ENCODE measurements around the gene RBMS3. TPM values are rescaled to one million over a fixed set of nuclear protein-coding genes. Genes with fewer than 3 reads are reported as not detected.

RBMS3 gene
- total and polyA plus RNA-seq, 2 of the 8 experiments (the other 6 are each of a cell fraction or from before 2014, with no cell fraction given): 3.7 to 6.9 TPM

- no peak for FAIRE-seq
- Histone ChIP-seq H3K79me2 (ENCODE audit: control insufficient read depth in 1 of 2, insufficient read depth in 2 of 2, low read length in 2 of 2) (no peaks in the 10 kb centered on the region), H3K4me1 (replicated peaks in 1 of 4; ENCODE audit: control insufficient read depth in 3 of 4, insufficient read depth in 4 of 4, low read length in 3 of 4) (peaks cover 0 to 5% (median 0%) of the 10 kb centered on the region in 4 experiments; a peak in 2 of 7 replicates), H2AFZ (ENCODE audit: low read length) (no peak overlapping the region), H3K56ac (replicated peaks; ENCODE audit: insufficient read length, low read depth, low read length) (no peak overlapping the region), H2BK20ac (ENCODE audit: low read length) (no peak overlapping the region), H3K23me2 (ENCODE audit: low read depth, low read length) (no peaks in the 10 kb centered on the region), H3K9me3 (ENCODE audit: insufficient read depth in 2 of 2, low read depth in 1 of 2, low read length in 1 of 2) (no peaks in the 10 kb centered on the region), H2BK12ac (ENCODE audit: low read depth, low read length) (no peak overlapping the region), H3K4me2 (ENCODE audit: insufficient read depth in 1 of 2, low read depth in 2 of 2, low read length in 2 of 2) (no peak overlapping the region), H4K20me1 (replicated peaks in 1 of 2; ENCODE audit: control insufficient read depth in 1 of 2, insufficient read depth in 2 of 2, low read length in 2 of 2) (no peaks in the 10 kb centered on the region), H3K36me3 (ENCODE audit: control insufficient read depth in 2 of 4, insufficient read depth in 4 of 4, low read length in 3 of 4) (no peaks in the 10 kb centered on the region), H4K91ac (replicated peaks; ENCODE audit: insufficient read length, low read length) (no peak overlapping the region), H3K79me1 (ENCODE audit: low read depth, low read length) (no peaks in the 10 kb centered on the region), H3K4ac (replicated peaks; ENCODE audit: insufficient read length, low read depth, low read length) (no peak overlapping the region), H2AK5ac (ENCODE audit: low read depth, low read length) (no peak overlapping the region), H2BK5ac (ENCODE audit: low read depth, low read length) (no peak overlapping the region), H3K27ac (ENCODE audit: low read depth, low read length) (no peak overlapping the region), H3K18ac (ENCODE audit: extremely low read depth, low read length) (no peak overlapping the region), H3K4me3 (ENCODE audit: extremely low read depth in 1 of 4, insufficient read depth in 2 of 4, low read depth in 3 of 4, low read length in 4 of 4) (no peak overlapping the region), H2BK120ac (replicated peaks; ENCODE audit: low read depth, low read length) (no peak overlapping the region), H4K5ac (ENCODE audit: insufficient read length, low read depth, low read length) (no peak overlapping the region), H4K8ac (ENCODE audit: extremely low read depth, insufficient read depth, low read length) (no peak overlapping the region), H3K23ac (ENCODE audit: insufficient read length) (no peak overlapping the region), H3K27me3 (replicated peaks in 1 of 4; ENCODE audit: control insufficient read depth in 3 of 4, extremely low read depth in 1 of 4, insufficient read depth in 3 of 4, low read length in 3 of 4) (no peaks in the 10 kb centered on the region), H3K9ac (replicated peaks in 1 of 4; ENCODE audit: extremely low read depth in 1 of 4, low read depth in 3 of 4, low read length in 3 of 4) (no peak overlapping the region), H2BK15ac (ENCODE audit: low read length) (no peak overlapping the region), H3K14ac (ENCODE audit: insufficient read length) (no peak overlapping the region)
- no peak for DNase-seq (ENCODE audit: low read depth in 1 of 2, low spot score in 2 of 2)
- 87% methylated on average over 4 of the region's 4 CpGs; no CpG with 5 or more reads in 1 of the 2 experiments for WGBS, 2 experiments (ENCODE audit: extremely low coverage in 1 of 2, insufficient coverage in 1 of 2, insufficient read length in 1 of 2, insufficient replicate concordance in 2 of 2, low coverage in 1 of 2, low lambda C conversion rate in 2 of 2, missing lambda C conversion rate in 1 of 2)
- CTCF ChIA-PET (ENCODE audit: partially characterized antibody): interaction anchor here (0.6 to 4.8 kb wide), 8 partner anchors 28 to 1124 kb away, joined by 3 to 87 read pairs (median 3); no protein-coding TSS in a partner anchor
- POLR2A ChIA-PET (ENCODE audit: partially characterized antibody): no interaction called here
- TF ChIP-seq CBX8 (IDR thresholded peaks at IDR 0.05; ENCODE audit: borderline replicate concordance, low read depth, low read length): no peak
- no peak for TF ChIP-seq CHD1 (IDR thresholded peaks at IDR 0.05; ENCODE audit: low read depth, low read length)
- no peak for TF ChIP-seq ATF3 (IDR thresholded peaks at IDR 0.05; ENCODE audit: insufficient read depth, low read depth, low read length)
- TF ChIP-seq RNF2 (IDR thresholded peaks at IDR 0.05; ENCODE audit: borderline replicate concordance, low read depth, low read length, missing control alignments, poor library complexity, severe bottlenecking): no peak
- no peak for TF ChIP-seq POU5F1 (IDR thresholded peaks at IDR 0.05; ENCODE audit: low read depth, low read length)
- TF ChIP-seq SAP30 (IDR thresholded peaks at IDR 0.05; ENCODE audit: insufficient read depth, insufficient replicate concordance, low read length): no peak
- no peak for TF ChIP-seq SP1 (IDR thresholded peaks at IDR 0.05; ENCODE audit: low read depth, low read length)
- TF ChIP-seq GABPA (IDR thresholded peaks at IDR 0.05; ENCODE audit: borderline replicate concordance, insufficient read depth, low read length): no peak
- TF ChIP-seq SRF (IDR thresholded peaks at IDR 0.05; ENCODE audit: low read depth, low read length): no peak
- TF ChIP-seq JUN (IDR thresholded peaks at IDR 0.05; ENCODE audit: low read depth, low read length): no peak
- no peak for TF ChIP-seq KDM1A (IDR thresholded peaks at IDR 0.05; ENCODE audit: borderline replicate concordance, low read length)
- TF ChIP-seq EGR1 (IDR thresholded peaks at IDR 0.05; ENCODE audit: borderline replicate concordance, low read depth, low read length): no peak
These were observed 759.3 kb downstream of the RBMS3 start for GRCh38 chr3:30040126-30040525.
